ENCODE data around the gene CPNE1. TPM values are rescaled to one million over a fixed set of nuclear protein-coding genes. Genes with fewer than 3 reads are reported as not detected.

CPNE1 gene
- total RNA-seq, 3 donors from 2014 or later (not counting 1 experiment from before 2014, with no cell fraction given), result 298 to 342 (median 334) TPM

Other genes starting within 250 kb of the CPNE1 start
- not detected for gene GDF5, start 226.7 kb downstream of the CPNE1 start, total RNA-seq
- gene CEP250, start 209.3 kb downstream of the CPNE1 start, total RNA-seq, result 10 to 100 TPM; 61.5 to 91.8 (median 80.8) TPM
- not detected for gene C20orf173, start 135.2 kb downstream of the CPNE1 start, total RNA-seq
- 100 to 1,000 TPM; 128 to 130 (median 129) TPM for gene ERGIC3, start 122.8 kb downstream of the CPNE1 start, total RNA-seq
- gene SPAG4, start 49.1 kb downstream of the CPNE1 start, total RNA-seq, result 10 to 100 TPM; 11.2 to 16.2 (median 11.9) TPM
- 100 to 1,000 TPM in 1 of 3 donors, 10 to 100 TPM in 2; 80.9 to 112 (median 89.4) TPM for gene RBM12, start within 50 bp of the CPNE1 start, total RNA-seq
- gene NFS1, start 34.5 kb upstream of the CPNE1 start, total RNA-seq, result 10 to 100 TPM; 11.3 to 20.8 (median 16.0) TPM
- 10 to 100 TPM; 38.3 to 49.7 (median 40.5) TPM for gene ROMO1, start 34.5 kb upstream of the CPNE1 start, total RNA-seq
- gene RBM39, start 77.4 kb upstream of the CPNE1 start, total RNA-seq, result 1,000 to 10,000 TPM; 1,431 to 1,555 (median 1,445) TPM
- 100 to 1,000 TPM; 151 to 165 (median 161) TPM for gene PHF20, start 107.1 kb upstream of the CPNE1 start, total RNA-seq

Data from natural killer cell (primary cell).